Common myeloid progenitor, CD34-positive (primary cell): ENCODE data around the gene TTC7B.

ENCODE experiments used
- CTCF ChIA-PET: fragments of 350-600 bp; sonication (Branson Sonifier 250); formaldehyde crosslinking; loops from one replicate; lab custom pipeline; 2021; ENCODE audit warnings: antibody characterized with exemption; lab: Charles Lee
- POLR2A ChIA-PET: fragments of 350-600 bp; sonication (Branson Sonifier 250); formaldehyde crosslinking; loops from one replicate; lab custom pipeline; 2021; ENCODE audit warnings: antibody characterized with exemption; lab: Charles Lee
- DNase-seq, 3 donors: peaks; one replicate each; pipeline versions ENCODE4 v3.0.0 to v3.0.0-alpha.2; 2013
- H3K27ac ChIP-seq, 2 experiments: 1 replicate in 1 of 2; 2 replicates in 1 of 2; pipeline ENCODE4 v1.7.0; 2013; ENCODE audit warnings: inconsistent platforms in 2 of 2, low read length in 2 of 2, mild to moderate bottlenecking in 2 of 2, low read depth in 1 of 2, moderate library complexity in 1 of 2; ENCODE audit not compliant: severe bottlenecking in 2 of 2, insufficient read depth in 1 of 2, poor library complexity in 1 of 2
- H3K27me3 ChIP-seq, 5 experiments: replicated peaks in 2 of 5; 1 replicate in 3 of 5; 2 replicates in 2 of 5; pipeline versions ENCODE4 v1.6.1 to v1.7.0; 2013; ENCODE audit warnings: low read length in 4 of 5, mild to moderate bottlenecking in 2 of 5, moderate library complexity in 2 of 5, inconsistent platforms in 1 of 5; ENCODE audit not compliant: insufficient read depth in 5 of 5, control insufficient read depth in 4 of 5
- H3K36me3 ChIP-seq, 4 experiments: 1 replicate in 2 of 4; 2 replicates in 2 of 4; pipeline versions ENCODE4 v1.6.1 to v1.7.0; 2013; ENCODE audit warnings: low read length in 3 of 4, control low read depth in 1 of 4, mild to moderate bottlenecking in 1 of 4; ENCODE audit not compliant: control insufficient read depth in 4 of 4, insufficient read depth in 4 of 4
- H3K4me1 ChIP-seq, 4 experiments: 1 replicate in 3 of 4; 2 replicates in 1 of 4; pipeline versions ENCODE4 v1.6.1 to v1.7.1; 2013; ENCODE audit warnings: low read length in 3 of 4, mild to moderate bottlenecking in 3 of 4, control low read depth in 1 of 4, inconsistent platforms in 1 of 4, moderate library complexity in 1 of 4; ENCODE audit not compliant: control insufficient read depth in 4 of 4, insufficient read depth in 4 of 4; ENCODE audit errors: control extremely low read depth in 1 of 4
- H3K4me3 ChIP-seq, 7 experiments: 1 replicate in 4 of 7; 2 replicates in 3 of 7; pipeline versions ENCODE4 v1.5.1 to v1.7.0; 2013; ENCODE audit warnings: mild to moderate bottlenecking in 7 of 7, low read length in 6 of 7, moderate library complexity in 6 of 7, inconsistent platforms in 2 of 7, low read depth in 2 of 7, control low read depth in 1 of 7; ENCODE audit not compliant: insufficient read depth in 4 of 7, control insufficient read depth in 1 of 7; ENCODE audit errors: extremely low read depth in 1 of 7
- H3K9me3 ChIP-seq, 5 experiments: 1 replicate in 4 of 5; 2 replicates in 1 of 5; pipeline versions ENCODE4 v1.6.1 to v1.7.1; 2013; ENCODE audit warnings: low read length in 4 of 5, mild to moderate bottlenecking in 2 of 5, inconsistent platforms in 1 of 5, low read depth in 1 of 5, moderate library complexity in 1 of 5; ENCODE audit not compliant: control insufficient read depth in 4 of 5, insufficient read depth in 2 of 5; ENCODE audit errors: control extremely low read depth in 1 of 5
- WGBS: methylation state at CpG from one replicate; pipeline ENCODE4 v1.1.5; 2013; ENCODE audit not compliant: insufficient coverage; 5-methylcytosine and 5-hydroxymethylcytosine counted together

The TTC7B gene

GRCh38 chr14:90534838-90535555 lies 281.2 kb downstream of the TTC7B start:
- peaks cover 0 to 11% (median 4%) of the 10 kb centered on the region in 4 experiments for H3K36me3 ChIP-seq
- no peak overlapping the region for H3K4me3 ChIP-seq
- H3K27ac ChIP-seq = no peak overlapping the region
- DNase-seq = no peak
- CTCF ChIA-PET = no interaction called here
- H3K27me3 ChIP-seq = no peaks in the 10 kb centered on the region
- 97% methylated on average over 17 of the region's 17 CpGs for WGBS
- no peaks in the 10 kb centered on the region for H3K9me3 ChIP-seq
- POLR2A ChIA-PET = no interaction called here
- peaks cover 0 to 42% (median 9%) of the 10 kb centered on the region in 4 experiments for H3K4me1 ChIP-seq

- CTCF ChIA-PET = interaction anchor here (0.9 kb wide), 1 partner anchor 13 kb away, joined by 3 read pairs; no protein-coding TSS in a partner anchor
- Histone ChIP-seq H3K27me3 (no peaks in the 10 kb centered on the region), H3K27ac (no peak overlapping the region), H3K4me3 (peak overlapping the region in 3 of 7 experiments; percentile 0 to 32 (median 19)), H3K9me3 (no peaks in the 10 kb centered on the region), H3K36me3 (peaks cover 0 to 4% (median 0%) of the 10 kb centered on the region in 4 experiments), H3K4me1 (peaks cover 0 to 42% (median 9%) of the 10 kb centered on the region in 4 experiments)
- POLR2A ChIA-PET = no interaction called here
- WGBS = 91% methylated on average over 12 of the region's 19 CpGs
- no peak for DNase-seq
Measured at GRCh38 chr14:90534091-90534837, 282.0 kb downstream of the TTC7B start.

GRCh38 chr14:90533591-90534021 lies 282.6 kb downstream of the TTC7B start:
- no peaks in the 10 kb centered on the region for H3K27me3 ChIP-seq
- DNase-seq = no peak
- 69% methylated on average over 3 of the region's 6 CpGs for WGBS
- H3K36me3 ChIP-seq = no peaks in the 10 kb centered on the region
- peaks cover 0 to 42% (median 9%) of the 10 kb centered on the region in 4 experiments for H3K4me1 ChIP-seq
- CTCF ChIA-PET = interaction anchor here (0.9 kb wide), 1 partner anchor 13 kb away, joined by 3 read pairs; no protein-coding TSS in a partner anchor
- no peaks in the 10 kb centered on the region for H3K9me3 ChIP-seq
- POLR2A ChIA-PET = no interaction called here
- peak overlapping the region in 2 of 7 experiments; percentile 0 to 32 for H3K4me3 ChIP-seq
- H3K27ac ChIP-seq = no peak overlapping the region

GRCh38 chr14:90532826-90533525 lies 283.3 kb downstream of the TTC7B start:
- Histone ChIP-seq H3K36me3 (no peaks in the 10 kb centered on the region), H3K4me1 (peaks cover 0 to 42% (median 9%) of the 10 kb centered on the region in 4 experiments), H3K4me3 (no peak overlapping the region), H3K27me3 (no peaks in the 10 kb centered on the region), H3K9me3 (no peaks in the 10 kb centered on the region), H3K27ac (no peak overlapping the region)
- CTCF ChIA-PET = interaction anchor here (0.9 to 1.2 kb wide), 2 partner anchors 12 to 133 kb away, joined by 3 to 4 read pairs; no protein-coding TSS in a partner anchor
- POLR2A ChIA-PET = no interaction called here
- 91% methylated on average over 13 of the region's 14 CpGs for WGBS
- no peak for DNase-seq

- POLR2A ChIA-PET = no interaction called here
- Histone ChIP-seq H3K9me3 (peaks cover 0 to 9% (median 7%) of the 10 kb centered on the region in 5 experiments), H3K4me3 (no peak overlapping the region), H3K4me1 (peaks cover 0 to 42% (median 9%) of the 10 kb centered on the region in 4 experiments), H3K27me3 (no peaks in the 10 kb centered on the region), H3K36me3 (no peaks in the 10 kb centered on the region), H3K27ac (no peak overlapping the region)
- CTCF ChIA-PET = interaction anchor here (0.8 to 1.2 kb wide), 2 partner anchors 13 to 132 kb away, joined by 3 to 4 read pairs; no protein-coding TSS in a partner anchor
- WGBS = 86% methylated on average over 1 of the region's 6 CpGs
- DNase-seq = no peak
Measured at GRCh38 chr14:90531497-90531896, 284.7 kb downstream of the TTC7B start.

GRCh38 chr14:90530523-90530922 lies 285.7 kb downstream of the TTC7B start:
- Histone ChIP-seq H3K4me3 (no peak overlapping the region), H3K27me3 (no peaks in the 10 kb centered on the region), H3K9me3 (peaks cover 0 to 15% (median 7%) of the 10 kb centered on the region in 5 experiments), H3K4me1 (peaks cover 0 to 34% (median 9%) of the 10 kb centered on the region in 4 experiments), H3K27ac (no peak overlapping the region), H3K36me3 (no peaks in the 10 kb centered on the region)
- ChIA-PET CTCF (interaction anchor here (1.6 kb wide), 1 partner anchor 18 kb away, joined by 4 read pairs; no protein-coding TSS in a partner anchor), POLR2A (no interaction called here)
- DNase-seq = no peak
- WGBS = 100% methylated on average over 4 of the region's 7 CpGs
